ENCODE data around the gene DLG5. TPM values are rescaled to one million over a fixed set of nuclear protein-coding genes. Genes with fewer than 3 reads are reported as not detected.

DLG5 gene
- total and polyA plus RNA-seq, 10 of the 15 experiments (the other 5 are each of a cell fraction or from before 2014, with no cell fraction given), result 0.18 to 6.6 (median 2.7) TPM

DNA sequence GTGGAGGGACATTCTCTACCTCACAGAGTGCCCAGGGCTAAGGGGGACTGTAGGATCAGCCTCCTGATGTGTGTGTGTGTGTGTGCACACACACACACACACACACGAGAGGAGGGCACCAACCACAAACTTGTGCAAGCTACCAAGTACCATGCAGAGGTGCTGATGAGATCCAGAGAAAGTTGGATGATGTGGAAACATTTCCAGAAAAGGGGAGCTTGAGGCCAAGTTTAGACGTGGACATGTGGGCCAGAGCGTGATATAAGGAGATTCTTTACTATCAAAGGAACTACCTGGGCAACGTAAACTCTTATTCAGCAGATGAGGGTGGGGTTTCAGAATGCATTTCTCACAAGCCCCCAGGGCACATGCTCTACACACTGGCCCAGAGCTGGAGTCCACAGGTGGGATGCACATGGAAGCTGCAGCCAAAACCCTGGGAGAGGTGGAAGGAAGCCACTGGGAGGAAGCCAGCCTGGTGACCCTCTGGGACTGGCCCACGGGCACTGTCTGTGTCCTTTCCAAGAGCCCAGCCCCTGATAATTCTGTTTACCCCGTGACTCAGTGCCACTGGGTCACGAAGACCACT, 53.5 kb downstream of the DLG5 start:
- H3K79me2 ChIP-seq (ENCODE audit: control insufficient read depth, insufficient read depth, low read length), result no peaks in the 10 kb centered on the region; the same call in 1 of the 2 replicates
- no peak overlapping the region; the same call in 1 of the 2 replicates for H3K4me2 ChIP-seq (ENCODE audit: control insufficient read depth, insufficient read depth)
- RAD21 ChIA-PET (ENCODE audit: unreplicated experiment), result interaction anchor here (1.1 to 2.1 kb wide), 3 partner anchors 26 to 163 kb away, joined by 3 to 7 read pairs (median 5); no protein-coding TSS in a partner anchor
- 59% methylated on average over 7 of the region's 7 CpGs for WGBS (ENCODE audit: insufficient coverage, insufficient replicate concordance, low lambda C conversion rate, missing lambda C conversion rate)
- ATAC-seq (no peak), DNase-seq (ENCODE audit: low read depth, low spot score) (no peak), FAIRE-seq (no peak)
- no peaks in the 10 kb centered on the region for H3K9me3 ChIP-seq (replicated peaks; ENCODE audit: control insufficient read depth, insufficient read depth, low read length)
- intact Hi-C loops (cut with micrococcal nuclease; ENCODE audit: unreplicated experiment), result no loop called here
- no peak overlapping the region for H3K4me3 ChIP-seq
- BruUV-seq (replicated peaks), result no TSS peak
- in situ Hi-C loops (cut with MboI), result no loop called here
- no peaks in the 10 kb centered on the region for H3K36me3 ChIP-seq (ENCODE audit: control insufficient read depth in 2 of 2, insufficient read depth in 2 of 2, low read length in 1 of 2)
- peaks cover 22% of the 10 kb centered on the region for H3K4me1 ChIP-seq (ENCODE audit: control insufficient read depth, insufficient read depth, low read length)
- SMC1A ChIA-PET (ENCODE audit: uncharacterized antibody, unreplicated experiment), result interaction anchor here (0.6 to 2.9 kb wide), 4 partner anchors 14 to 155 kb away, joined by 3 to 10 read pairs (median 4); no protein-coding TSS in a partner anchor
- CTCF ChIA-PET, result interaction anchor here (0.7 to 2.7 kb wide), 4 partner anchors 13 to 157 kb away, joined by 3 to 14 read pairs (median 4); no protein-coding TSS in a partner anchor
- no peaks in the 10 kb centered on the region for H4K20me1 ChIP-seq (ENCODE audit: control insufficient read depth, insufficient read depth)
- peak overlapping the region; percentile 88; the same call in 1 of the 2 replicates for H3K27ac ChIP-seq (ENCODE audit: control insufficient read depth, insufficient read depth)
- TF ChIP-seq CHD1 (IDR thresholded peaks at IDR 0.05; ENCODE audit: low read depth, low read length) (no peak), SUZ12 (IDR thresholded peaks at IDR 0.05; ENCODE audit: unreplicated experiment) (no peak), FOS (IDR thresholded peaks at IDR 0.05; ENCODE audit: borderline replicate concordance, extremely low read depth, insufficient read length) (no peak), CHD2 (IDR thresholded peaks at IDR 0.05; ENCODE audit: borderline replicate concordance, low read depth, low read length) (no peak), HDGF (IDR thresholded peaks at IDR 0.05) (no peak)
- H2AFZ ChIP-seq (ENCODE audit: control insufficient read depth, low read depth, low read length), result no peak overlapping the region
- H3K9ac ChIP-seq (ENCODE audit: control insufficient read depth, insufficient read depth, low read length), result peak overlapping the region; percentile 52; the same call in 1 of the 2 replicates
- H3K27me3 ChIP-seq (replicated peaks in 1 of 2; ENCODE audit: control insufficient read depth in 2 of 2, insufficient read depth in 2 of 2, low read length in 1 of 2), result no peaks in the 10 kb centered on the region
- POLR2A ChIA-PET, result no interaction called here
